ENCODE measurements around the gene ARHGAP20. TPM values are rescaled to one million over a fixed set of nuclear protein-coding genes. Genes with fewer than 3 reads are reported as not detected.

The ARHGAP20 gene
- total and polyA plus RNA-seq, 2 experiments from 2014 or later = 0.84 to 0.97 TPM

DNA sequence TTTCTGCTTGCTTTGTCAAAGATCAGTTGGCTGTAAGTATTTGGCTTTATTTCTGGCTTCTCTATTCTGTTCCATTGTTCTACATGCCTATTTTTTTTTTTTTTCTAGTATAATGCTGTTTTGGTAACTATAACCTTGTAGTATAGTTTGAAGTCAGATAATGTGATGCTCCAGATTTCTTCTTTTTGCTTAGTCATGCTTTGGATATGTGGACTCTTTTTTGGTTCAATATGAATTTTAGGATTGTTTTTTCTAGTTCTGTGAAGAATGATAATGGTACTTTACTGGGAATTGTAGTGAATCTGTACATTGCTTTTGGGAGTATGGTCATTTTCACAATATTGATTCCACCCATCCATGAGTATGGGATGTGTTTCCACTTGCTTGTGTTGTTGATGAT lies 37.9 kb upstream of the ARHGAP20 start:
- H3K4me2 ChIP-seq (ENCODE audit: unreplicated experiment) = no peak overlapping the region
- H3K9ac ChIP-seq = no peak overlapping the region
- no peaks in the 10 kb centered on the region for H3K27me3 ChIP-seq (replicated peaks; ENCODE audit: insufficient read depth)
- no peak for DNase-seq
- in situ Hi-C loops (cut with MboI) = no loop called here
- no peaks in the 10 kb centered on the region for H3K4me1 ChIP-seq (ENCODE audit: insufficient read depth)
- H2AFZ ChIP-seq = no peak overlapping the region
- no peaks in the 10 kb centered on the region for H3K9me2 ChIP-seq (ENCODE audit: insufficient read depth)
- no peaks in the 10 kb centered on the region for H3K9me3 ChIP-seq (ENCODE audit: low read depth)
- H4K20me1 ChIP-seq (ENCODE audit: insufficient read depth) = no peaks in the 10 kb centered on the region
- no peaks in the 10 kb centered on the region for H3K36me3 ChIP-seq (ENCODE audit: low read depth)
- H3K27ac ChIP-seq = no peak overlapping the region
- no peak overlapping the region for H3K4me3 ChIP-seq
- TF ChIP-seq EZH2 (IDR thresholded peaks at IDR 0.05; ENCODE audit: insufficient read depth, poor library complexity, severe bottlenecking) (no peak), EZH2phosphoT487 (IDR thresholded peaks at IDR 0.05; ENCODE audit: insufficient read depth, low read depth) (no peak)
- H3K79me2 ChIP-seq (ENCODE audit: insufficient read depth) = no peaks in the 10 kb centered on the region
- H3F3A ChIP-seq (ENCODE audit: insufficient read depth) = no peaks in the 10 kb centered on the region

DNA sequence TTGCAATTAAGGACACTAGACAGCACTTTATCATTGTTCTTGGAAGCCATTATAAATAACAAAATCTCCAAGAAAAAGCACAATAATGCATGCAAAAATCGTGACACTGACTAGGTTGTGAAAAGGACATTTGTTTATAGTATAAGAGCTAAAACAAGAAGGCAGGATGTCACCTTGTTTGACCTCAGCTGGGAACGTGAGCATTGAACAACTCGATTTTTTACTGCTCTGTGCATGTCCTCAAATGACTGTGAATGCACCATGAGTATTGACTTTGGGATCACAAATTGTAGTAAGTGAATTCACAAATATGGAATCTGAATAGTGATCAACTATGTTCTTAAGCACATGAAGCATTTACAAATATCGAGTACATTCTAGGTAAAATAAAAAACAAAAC lies 35.3 kb upstream of the ARHGAP20 start:
- H3K79me2 ChIP-seq (ENCODE audit: insufficient read depth) = no peaks in the 10 kb centered on the region
- WGBS, 2 experiments (ENCODE audit: low coverage in 1 of 2, low lambda C conversion rate in 2 of 2, missing lambda C conversion rate in 2 of 2) = 49 to 53% methylated on average over 4 of the region's 4 CpGs
- no peak overlapping the region for H3K9ac ChIP-seq
- no peaks in the 10 kb centered on the region for H3K9me2 ChIP-seq (ENCODE audit: insufficient read depth)
- no peaks in the 10 kb centered on the region for H3K27me3 ChIP-seq (replicated peaks; ENCODE audit: insufficient read depth)
- H3K9me3 ChIP-seq (ENCODE audit: low read depth) = no peaks in the 10 kb centered on the region
- no peak overlapping the region for H3K4me3 ChIP-seq
- no peaks in the 10 kb centered on the region for H3F3A ChIP-seq (ENCODE audit: insufficient read depth)
- no peak overlapping the region for H2AFZ ChIP-seq
- TF ChIP-seq EZH2 (IDR thresholded peaks at IDR 0.05; ENCODE audit: insufficient read depth, poor library complexity, severe bottlenecking) = no peak
- no peak for TF ChIP-seq EZH2phosphoT487 (IDR thresholded peaks at IDR 0.05; ENCODE audit: insufficient read depth, low read depth)
- in situ Hi-C loops (cut with MboI) = no loop called here
- H4K20me1 ChIP-seq (ENCODE audit: insufficient read depth) = no peaks in the 10 kb centered on the region
- no peak overlapping the region for H3K4me2 ChIP-seq (ENCODE audit: unreplicated experiment)
- H3K4me1 ChIP-seq (ENCODE audit: insufficient read depth) = no peaks in the 10 kb centered on the region
- no peak for DNase-seq
- H3K27ac ChIP-seq = no peak overlapping the region
- no peaks in the 10 kb centered on the region for H3K36me3 ChIP-seq (ENCODE audit: low read depth)

DNA sequence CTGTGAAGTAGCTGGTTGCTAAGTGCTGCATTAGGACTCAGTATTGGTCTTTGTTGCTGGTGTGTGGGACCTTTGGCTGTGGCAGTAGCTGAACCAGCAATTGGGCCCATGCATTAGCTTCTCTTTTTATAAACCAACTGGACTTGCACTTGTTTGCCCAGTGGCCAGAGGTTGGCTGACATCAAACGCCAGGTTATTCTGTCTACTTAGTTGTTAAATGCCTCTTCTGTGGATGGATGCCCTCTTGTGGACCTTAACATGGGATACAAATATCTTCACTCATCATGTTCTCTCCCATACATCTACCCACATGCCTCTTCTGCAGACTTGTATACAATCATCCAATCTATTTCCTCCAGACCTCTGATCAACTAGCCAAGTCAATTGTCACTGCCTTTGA lies 26.4 kb upstream of the ARHGAP20 start:
- Histone ChIP-seq H3K9ac (no peak overlapping the region), H4K20me1 (ENCODE audit: insufficient read depth) (no peaks in the 10 kb centered on the region), H3K9me2 (ENCODE audit: insufficient read depth) (no peaks in the 10 kb centered on the region), H3K9me3 (ENCODE audit: low read depth) (no peaks in the 10 kb centered on the region), H3K4me2 (ENCODE audit: unreplicated experiment) (no peak overlapping the region), H3K36me3 (ENCODE audit: low read depth) (no peaks in the 10 kb centered on the region), H3K27ac (no peak overlapping the region), H3K27me3 (replicated peaks; ENCODE audit: insufficient read depth) (no peaks in the 10 kb centered on the region), H3K4me1 (ENCODE audit: insufficient read depth) (no peaks in the 10 kb centered on the region), H3K4me3 (no peak overlapping the region), H3F3A (ENCODE audit: insufficient read depth) (no peaks in the 10 kb centered on the region), H3K79me2 (ENCODE audit: insufficient read depth) (no peaks in the 10 kb centered on the region), H2AFZ (no peak overlapping the region)
- 90 to 92% methylated on average over 1 of the region's 1 CpG for WGBS, 2 experiments (ENCODE audit: low coverage in 1 of 2, low lambda C conversion rate in 2 of 2, missing lambda C conversion rate in 2 of 2)
- no peak for DNase-seq
- TF ChIP-seq EZH2phosphoT487 (IDR thresholded peaks at IDR 0.05; ENCODE audit: insufficient read depth, low read depth) (no peak), EZH2 (IDR thresholded peaks at IDR 0.05; ENCODE audit: insufficient read depth, poor library complexity, severe bottlenecking) (no peak)
- in situ Hi-C loops (cut with MboI) = no loop called here

DNA sequence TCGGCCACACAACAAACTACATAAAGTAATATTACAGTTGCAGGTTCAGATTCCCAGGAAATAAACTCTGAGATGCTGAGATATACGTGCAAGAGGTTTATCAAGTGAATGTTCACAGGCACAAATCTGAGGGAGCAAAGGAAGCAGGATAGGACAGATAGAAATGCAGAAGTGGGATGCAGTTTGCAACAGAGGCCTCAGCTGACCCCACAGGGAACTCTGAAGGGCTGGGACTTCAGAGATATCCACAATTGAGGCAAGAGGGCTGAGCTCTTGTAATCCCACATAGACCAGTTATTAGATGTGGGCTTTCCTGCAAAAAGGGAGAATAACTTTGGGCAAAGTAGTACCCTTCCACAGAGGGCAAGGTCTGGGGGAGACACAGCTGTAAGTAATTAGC lies 25.4 kb upstream of the ARHGAP20 start:
- TF ChIP-seq EZH2 (IDR thresholded peaks at IDR 0.05; ENCODE audit: insufficient read depth, poor library complexity, severe bottlenecking) (no peak), EZH2phosphoT487 (IDR thresholded peaks at IDR 0.05; ENCODE audit: insufficient read depth, low read depth) (no peak)
- Histone ChIP-seq H2AFZ (no peak overlapping the region), H3K36me3 (ENCODE audit: low read depth) (no peaks in the 10 kb centered on the region), H3K9ac (no peak overlapping the region), H3K27ac (no peak overlapping the region), H4K20me1 (ENCODE audit: insufficient read depth) (no peaks in the 10 kb centered on the region), H3K4me3 (no peak overlapping the region), H3K9me2 (ENCODE audit: insufficient read depth) (no peaks in the 10 kb centered on the region), H3K9me3 (ENCODE audit: low read depth) (no peaks in the 10 kb centered on the region), H3K27me3 (replicated peaks; ENCODE audit: insufficient read depth) (no peaks in the 10 kb centered on the region), H3K4me1 (ENCODE audit: insufficient read depth) (no peaks in the 10 kb centered on the region), H3F3A (ENCODE audit: insufficient read depth) (no peaks in the 10 kb centered on the region), H3K4me2 (ENCODE audit: unreplicated experiment) (no peak overlapping the region), H3K79me2 (ENCODE audit: insufficient read depth) (no peaks in the 10 kb centered on the region)
- in situ Hi-C loops (cut with MboI) = no loop called here
- WGBS, 2 experiments (ENCODE audit: low coverage in 1 of 2, low lambda C conversion rate in 2 of 2, missing lambda C conversion rate in 2 of 2) = 71 to 82% methylated on average over 2 of the region's 2 CpGs
- no peak for DNase-seq

DNA sequence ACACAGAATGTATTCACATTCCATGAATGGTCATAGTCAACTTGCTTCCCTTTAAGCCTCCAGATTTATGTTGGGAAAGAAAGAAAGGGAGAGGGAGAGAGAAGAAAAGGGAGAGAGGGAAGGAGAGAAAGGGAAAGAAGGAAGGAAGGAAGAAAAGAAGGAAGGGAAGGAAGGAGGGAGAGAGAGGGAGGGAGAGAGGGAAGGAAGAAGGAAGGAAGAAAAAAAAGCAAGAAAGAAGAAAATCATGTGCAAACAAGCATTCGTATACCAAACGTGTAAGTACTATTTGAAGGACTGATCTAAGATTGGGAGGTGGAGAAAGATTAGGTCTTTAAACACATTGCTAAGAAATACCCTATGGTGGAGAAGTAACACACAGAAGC lies 23.9 kb upstream of the ARHGAP20 start:
- H4K20me1 ChIP-seq (ENCODE audit: insufficient read depth) = no peaks in the 10 kb centered on the region
- H3K4me3 ChIP-seq = no peak overlapping the region
- no peak for DNase-seq
- H3K4me1 ChIP-seq (ENCODE audit: insufficient read depth) = no peaks in the 10 kb centered on the region
- WGBS, 2 experiments (ENCODE audit: low coverage in 1 of 2, low lambda C conversion rate in 2 of 2, missing lambda C conversion rate in 2 of 2) = 73 to 76% methylated on average over 2 of the region's 2 CpGs
- H3K27me3 ChIP-seq (replicated peaks; ENCODE audit: insufficient read depth) = no peaks in the 10 kb centered on the region
- no peaks in the 10 kb centered on the region for H3K9me3 ChIP-seq (ENCODE audit: low read depth)
- no peak overlapping the region for H2AFZ ChIP-seq
- in situ Hi-C loops (cut with MboI) = no loop called here
- no peaks in the 10 kb centered on the region for H3K9me2 ChIP-seq (ENCODE audit: insufficient read depth)
- no peak for TF ChIP-seq EZH2phosphoT487 (IDR thresholded peaks at IDR 0.05; ENCODE audit: insufficient read depth, low read depth)
- TF ChIP-seq EZH2 (IDR thresholded peaks at IDR 0.05; ENCODE audit: insufficient read depth, poor library complexity, severe bottlenecking) = no peak
- no peaks in the 10 kb centered on the region for H3K79me2 ChIP-seq (ENCODE audit: insufficient read depth)
- H3K36me3 ChIP-seq (ENCODE audit: low read depth) = no peaks in the 10 kb centered on the region
- H3F3A ChIP-seq (ENCODE audit: insufficient read depth) = no peaks in the 10 kb centered on the region
- no peak overlapping the region for H3K27ac ChIP-seq
- H3K4me2 ChIP-seq (ENCODE audit: unreplicated experiment) = no peak overlapping the region
- H3K9ac ChIP-seq = no peak overlapping the region

Data from GM23248 (cell line).